GM12878 (cell line): ENCODE measurements around the gene ZNF615. TPM values are rescaled to one million over a fixed set of nuclear protein-coding genes. Genes with fewer than 3 reads are reported as not detected.

Source experiments
- ATF2 ChIP-seq: IDR thresholded peaks from 2 replicates; pipeline ENCODE4 v1.6.1; 2012; ENCODE audit warnings: low read length, inconsistent platforms
- CBFB ChIP-seq: IDR thresholded peaks from 2 replicates; pipeline ENCODE4 v1.6.1; 2016; ENCODE audit warnings: antibody characterized with exemption, low read depth
- CHD1 ChIP-seq: IDR thresholded peaks from 2 replicates; pipeline ENCODE4 v1.6.1; 2012; ENCODE audit warnings: low read depth, low read length, improper control_type of control experiment
- CHD2 ChIP-seq: IDR thresholded peaks from 2 replicates; pipeline ENCODE4 v1.6.1; 2011; ENCODE audit warnings: low read depth, low read length, improper control_type of control experiment, borderline replicate concordance
- CREM ChIP-seq: IDR thresholded peaks from 2 replicates; pipeline ENCODE4 v1.6.1; 2014; ENCODE audit warnings: antibody characterized with exemption, low read depth
- EGR1 ChIP-seq, 2 experiments: IDR thresholded peaks; 1 replicate in 1 of 2; 2 replicates in 1 of 2; pipeline ENCODE4 v1.6.1; 2011 to 2012; ENCODE audit warnings: low read depth in 2 of 2, low read length in 2 of 2, borderline replicate concordance in 1 of 2, mild to moderate bottlenecking in 1 of 2, moderate library complexity in 1 of 2
- FOXM1 ChIP-seq: IDR thresholded peaks from 2 replicates; pipeline ENCODE4 v1.6.1; 2012; ENCODE audit warnings: low read depth, mild to moderate bottlenecking, inconsistent platforms, low read length, moderate library complexity
- MEF2A ChIP-seq: IDR thresholded peaks from 2 replicates; pipeline ENCODE4 v1.6.1; 2011; ENCODE audit warnings: low read depth, mild to moderate bottlenecking, low read length, moderate library complexity; ENCODE audit not compliant: insufficient read depth
- MLLT1 ChIP-seq: fragments of 450-650 bp; IDR thresholded peaks from 2 replicates; pipeline ENCODE4 v1.6.1; 2016; ENCODE audit warnings: mild to moderate bottlenecking
- NBN ChIP-seq: fragments of 450-650 bp; IDR thresholded peaks from 2 replicates; pipeline ENCODE4 v1.6.1; 2016
- NFXL1 ChIP-seq: fragments of 450-650 bp; IDR thresholded peaks from 2 replicates; pipeline ENCODE4 v1.6.1; 2017; ENCODE audit warnings: antibody characterized with exemption, mild to moderate bottlenecking, borderline replicate concordance
- PRDM15 ChIP-seq: fragments of 450-650 bp; formaldehyde crosslinking; IDR thresholded peaks from 2 replicates; pipeline ENCODE4 v1.4.0; 2020; ENCODE audit warnings: mild to moderate bottlenecking, moderate library complexity
- RELA ChIP-seq: fragments of 450-650 bp; IDR thresholded peaks from 2 replicates; pipeline ENCODE4 v1.8.0; 2014; ENCODE audit warnings: borderline replicate concordance; ENCODE audit not compliant: partially characterized antibody
- SP1 ChIP-seq: IDR thresholded peaks from one replicate; pipeline ENCODE4 v1.6.1; 2011; ENCODE audit warnings: low read depth, low read length
- SREBF1 ChIP-seq: IDR thresholded peaks from 2 replicates; pipeline ENCODE4 v1.6.1; 2012; ENCODE audit warnings: mild to moderate bottlenecking, low read length
- TARDBP ChIP-seq: IDR thresholded peaks from 2 replicates; pipeline ENCODE4 v1.6.1; 2016; ENCODE audit warnings: borderline replicate concordance
- TCF3 ChIP-seq: IDR thresholded peaks from 2 replicates; pipeline ENCODE4 v1.6.1; 2012; ENCODE audit warnings: low read depth, mild to moderate bottlenecking, low read length, borderline replicate concordance; ENCODE audit not compliant: insufficient read depth
- TCF7 ChIP-seq: IDR thresholded peaks from 2 replicates; pipeline ENCODE4 v1.6.1; 2014; ENCODE audit warnings: antibody characterized with exemption, borderline replicate concordance
- ZBTB40 ChIP-seq: fragments of 450-650 bp; IDR thresholded peaks from 2 replicates; pipeline ENCODE4 v1.6.1; 2016; ENCODE audit warnings: mild to moderate bottlenecking, moderate library complexity, borderline replicate concordance
- ZNF207 ChIP-seq: fragments of 450-650 bp; IDR thresholded peaks from 2 replicates; pipeline ENCODE4 v1.6.1; 2014; ENCODE audit warnings: antibody characterized with exemption, mild to moderate bottlenecking, borderline replicate concordance
- polyA plus RNA-seq, 11 experiments: library from polyadenylated mRNA; depleted of rRNA in 4 of 11; unstranded in 6 of 11; stranded (reverse) in 5 of 11; fragments of >200 nt; fragmentation: Nextera tagmentation in 4 of 11; fragmentation: Illumina TruSeq in 1 of 11; extraction: Ambion mirVana in 4 of 11; extraction: Trizol in 1 of 11; gene quantifications; 1 replicate in 1 of 11; 2 replicates in 10 of 11; pipeline versions ENCODE4 v1.2.1 to v1.2.3, GENCODE V29; 2011 to 2016; ENCODE audit warnings: inconsistent platforms in 2 of 11, missing spikeins in 2 of 11, low read depth in 1 of 11
- total RNA-seq, 4 experiments: library from RNA; depleted of rRNA in 3 of 4; stranded (reverse); fragments of >200 nt in 3 of 4; fragmentation: Illumina TruSeq in 1 of 4; extraction: Trizol in 1 of 4; gene quantifications; 2 replicates each; pipeline versions ENCODE4 v1.2.1 to v1.2.3, GENCODE V29; 2013 to 2021

ZNF615 gene
- total and polyA plus RNA-seq, 10 of the 15 experiments (the other 5 are each of a cell fraction or from before 2014, with no cell fraction given): 1.7 to 7.2 (median 4.2) TPM

DNA sequence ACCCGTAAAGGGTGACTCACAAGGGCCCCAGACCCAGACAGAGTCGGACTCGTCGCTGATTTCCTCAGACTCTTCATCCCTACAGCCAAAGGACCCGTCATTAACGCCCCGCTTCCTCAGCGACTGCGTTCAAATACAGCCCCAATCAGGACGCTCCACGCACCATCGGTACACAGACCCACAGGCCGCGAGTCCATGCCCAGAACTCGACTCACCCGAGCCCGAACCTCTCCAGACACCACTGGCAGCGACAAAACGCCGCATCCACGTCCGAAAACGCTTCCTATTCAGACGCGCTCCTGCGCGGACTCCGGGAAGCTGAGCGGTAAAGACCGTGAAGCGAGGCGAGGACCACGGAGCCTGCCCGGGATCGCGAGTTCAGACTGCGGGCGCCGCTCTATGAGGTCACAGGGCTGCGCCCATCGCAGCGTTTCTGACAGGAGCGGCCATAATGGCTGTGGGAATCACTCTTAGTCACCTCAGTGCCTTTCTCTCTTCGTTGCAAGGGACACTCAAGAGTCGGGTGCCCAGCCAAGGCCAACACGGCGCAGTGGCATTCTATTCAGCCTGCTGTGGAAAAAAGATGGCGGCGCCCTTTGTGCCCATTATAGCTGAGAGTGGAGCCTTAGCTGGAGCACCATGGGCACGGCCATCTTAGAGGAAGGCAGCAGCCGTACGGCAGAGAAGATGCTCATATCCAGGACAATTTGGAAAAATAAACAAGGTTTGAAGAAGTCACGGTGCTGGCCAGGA lies 20.2 kb upstream of the ZNF615 start, which contains the start of gene ZNF614 (continued):
- TF ChIP-seq NBN (peak; percentile 95), CBFB (peak; percentile 90), TARDBP (peak; percentile 93), EGR1 (IDR thresholded peaks at IDR 0.05; ENCODE audit: borderline replicate concordance in 1 of 2, low read depth in 2 of 2, low read length in 2 of 2) (no peak), CREM (peak; percentile 100), NFXL1 (no peak), MEF2A (0 out of 2 replicates have a peak, but pooled peaks have one; percentile 27), RELA (peak; percentile 46), SREBF1 (no peak), ATF2 (no peak; the same call in 1 of the 2 replicates), ZNF207 (peak; percentile 86; the same call in 1 of the 2 replicates), MLLT1 (peak; percentile 84), CHD2 (peak; percentile 99), CHD1 (no peak), ZBTB40 (no peak; the same call in 1 of the 2 replicates), FOXM1 (no peak), SP1 (no peak), PRDM15 (no peak), TCF3 (no peak), TCF7 (no peak)
